Gastrocnemius medialis (tissue), 4 donors: ENCODE data around the gene CYSRT1.

Experiments
- POLR2A ChIP-seq, 2 donors: fragments of 450-650 bp; IDR thresholded peaks; one replicate each; pipeline ENCODE4 v1.6.1; 2017; ENCODE audit warnings: antibody characterized with exemption in 2 of 2, mild to moderate bottlenecking in 2 of 2, moderate library complexity in 2 of 2
- TF ChIP-seq, protein P1 (sequence below), 5 experiments: fragments of 450-650 bp in 3 of 5; fragments of 200-600 bp in 2 of 5; sonication (generic) in 2 of 5; IDR thresholded peaks in 4 of 5; conservative IDR thresholded peaks in 1 of 5; 1 replicate in 4 of 5; 2 replicates in 1 of 5; pipeline ENCODE4 v1.5.1; 2016 to 2019; ENCODE audit warnings: antibody characterized with exemption in 5 of 5, mild to moderate bottlenecking in 3 of 5, moderate library complexity in 3 of 5

DNA sequence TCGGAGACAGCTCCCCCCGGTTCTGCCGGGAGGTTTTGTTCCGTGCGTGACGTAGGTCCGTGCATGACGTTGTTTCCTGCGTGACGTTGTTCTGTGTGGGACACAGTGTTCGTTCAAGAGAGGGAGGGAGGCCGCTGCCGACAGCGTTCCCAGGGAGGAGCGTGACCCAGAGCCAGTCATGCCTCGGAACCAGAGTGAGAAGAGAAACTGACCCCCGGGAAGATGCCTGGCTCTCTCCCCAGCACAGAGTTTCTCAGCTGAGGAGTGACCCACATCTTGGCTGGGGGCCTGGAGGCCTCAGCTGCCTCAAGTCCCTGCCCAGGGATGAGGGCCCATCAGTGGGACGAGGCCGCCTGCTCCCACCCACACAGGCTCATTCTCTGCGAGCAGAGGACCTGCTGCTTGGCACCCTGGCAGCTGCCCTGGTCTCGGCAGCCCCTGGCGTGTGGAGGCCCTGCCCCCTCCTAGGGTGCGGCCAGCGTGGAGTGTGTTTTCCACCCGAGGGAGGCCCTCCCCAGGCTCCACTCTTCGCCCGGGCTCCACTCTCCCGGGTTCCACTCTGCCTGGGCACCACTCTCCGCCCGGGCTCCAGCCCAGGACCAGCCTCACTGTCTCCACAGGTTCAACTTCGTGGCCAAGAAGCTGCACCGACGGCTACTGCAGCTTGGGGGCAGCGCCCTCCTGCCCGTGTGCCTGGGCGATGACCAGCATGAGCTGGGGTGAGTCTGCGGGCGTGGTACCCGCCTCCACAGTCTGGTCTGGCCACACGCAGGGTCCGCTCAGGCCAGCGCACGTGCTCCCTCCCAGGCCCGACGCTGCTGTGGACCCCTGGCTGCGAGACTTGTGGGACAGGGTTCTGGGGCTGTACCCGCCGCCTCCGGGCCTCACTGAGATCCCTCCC, 11.6 kb upstream of the CYSRT1 start:
- TF ChIP-seq, protein P1, sequence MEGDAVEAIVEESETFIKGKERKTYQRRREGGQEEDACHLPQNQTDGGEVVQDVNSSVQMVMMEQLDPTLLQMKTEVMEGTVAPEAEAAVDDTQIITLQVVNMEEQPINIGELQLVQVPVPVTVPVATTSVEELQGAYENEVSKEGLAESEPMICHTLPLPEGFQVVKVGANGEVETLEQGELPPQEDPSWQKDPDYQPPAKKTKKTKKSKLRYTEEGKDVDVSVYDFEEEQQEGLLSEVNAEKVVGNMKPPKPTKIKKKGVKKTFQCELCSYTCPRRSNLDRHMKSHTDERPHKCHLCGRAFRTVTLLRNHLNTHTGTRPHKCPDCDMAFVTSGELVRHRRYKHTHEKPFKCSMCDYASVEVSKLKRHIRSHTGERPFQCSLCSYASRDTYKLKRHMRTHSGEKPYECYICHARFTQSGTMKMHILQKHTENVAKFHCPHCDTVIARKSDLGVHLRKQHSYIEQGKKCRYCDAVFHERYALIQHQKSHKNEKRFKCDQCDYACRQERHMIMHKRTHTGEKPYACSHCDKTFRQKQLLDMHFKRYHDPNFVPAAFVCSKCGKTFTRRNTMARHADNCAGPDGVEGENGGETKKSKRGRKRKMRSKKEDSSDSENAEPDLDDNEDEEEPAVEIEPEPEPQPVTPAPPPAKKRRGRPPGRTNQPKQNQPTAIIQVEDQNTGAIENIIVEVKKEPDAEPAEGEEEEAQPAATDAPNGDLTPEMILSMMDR (IDR thresholded peaks at IDR 0.05 in 4 of 5, conservative IDR thresholded peaks at IDR 0.05 in 1 of 5) = no peak
- TF ChIP-seq POLR2A (IDR thresholded peaks at IDR 0.05) = no peak
